Lung microvascular endothelial cell (primary cell): Measurements from ENCODE around the gene ZNF80. TPM values are rescaled to one million over a fixed set of nuclear protein-coding genes. Genes with fewer than 3 reads are reported as not detected.
A peak's percentile ranks its signal among the peaks of the same experiment; 100 is the strongest.
"Not testable (repeated sequence)": the region's sequence is repeated elsewhere in the genome, so short reads cannot be mapped to it uniquely, and the experiment has no call there.

Experiments used
- DNase-seq, 2 donors: peaks; one replicate each; pipeline versions ENCODE4 v3.0.0 to v3.0.0-alpha.2; 2010; ENCODE audit warnings: low read depth in 2 of 2
- total RNA-seq: library from RNA; depleted of rRNA; stranded (reverse); fragments of >200 nt; gene quantifications from 2 replicates; pipeline ENCODE4 v1.2.1, GENCODE V29; 2014

ZNF80 gene
- not detected in 2 replicates for total RNA-seq

DNA sequence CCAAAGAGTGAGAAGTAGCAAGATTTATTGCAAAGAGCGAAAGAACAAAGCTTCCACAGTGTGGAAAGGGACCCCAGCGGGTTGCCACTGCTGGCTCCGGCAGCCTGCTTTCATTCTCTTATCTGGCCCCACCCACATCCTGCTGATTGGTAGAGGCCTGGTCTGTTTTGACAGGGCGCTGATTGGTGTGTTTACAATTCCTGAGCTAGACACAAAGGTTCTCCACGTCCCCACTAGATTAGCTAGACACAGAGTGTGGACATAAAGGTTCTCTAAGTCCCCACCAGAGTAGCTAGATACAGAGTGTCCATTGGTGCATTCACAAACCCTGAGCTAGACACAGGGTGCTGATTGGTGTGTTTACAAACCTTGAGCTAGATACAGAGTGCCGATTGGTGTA, at the start of gene ZNF80:
TSS of gene ZNF80 (minus strand) at position 101 of the 400 bp plus-strand sequence. CDS start 504 bp downstream, outside the sequence.
- not testable (repeated sequence) for DNase-seq

DNA sequence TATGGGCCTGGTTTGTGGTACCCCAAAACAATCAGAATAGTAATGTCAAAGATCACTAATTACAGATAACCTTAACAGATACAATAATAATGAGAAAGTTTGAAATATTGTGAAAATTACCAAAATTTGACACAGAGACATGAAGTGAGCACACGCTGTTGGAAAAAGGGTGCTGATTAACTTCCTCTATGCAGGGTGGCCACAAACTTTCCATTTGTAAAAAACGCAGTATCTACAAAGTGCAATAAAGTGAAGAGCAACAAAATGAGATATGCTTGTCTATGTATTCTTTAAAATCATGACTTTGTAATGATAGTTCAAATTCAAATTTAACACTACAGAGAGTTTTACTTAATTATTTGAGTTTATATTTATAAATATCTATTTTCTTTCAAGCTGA, 48.9 kb upstream of the ZNF80 start:
- no peak for DNase-seq

DNA sequence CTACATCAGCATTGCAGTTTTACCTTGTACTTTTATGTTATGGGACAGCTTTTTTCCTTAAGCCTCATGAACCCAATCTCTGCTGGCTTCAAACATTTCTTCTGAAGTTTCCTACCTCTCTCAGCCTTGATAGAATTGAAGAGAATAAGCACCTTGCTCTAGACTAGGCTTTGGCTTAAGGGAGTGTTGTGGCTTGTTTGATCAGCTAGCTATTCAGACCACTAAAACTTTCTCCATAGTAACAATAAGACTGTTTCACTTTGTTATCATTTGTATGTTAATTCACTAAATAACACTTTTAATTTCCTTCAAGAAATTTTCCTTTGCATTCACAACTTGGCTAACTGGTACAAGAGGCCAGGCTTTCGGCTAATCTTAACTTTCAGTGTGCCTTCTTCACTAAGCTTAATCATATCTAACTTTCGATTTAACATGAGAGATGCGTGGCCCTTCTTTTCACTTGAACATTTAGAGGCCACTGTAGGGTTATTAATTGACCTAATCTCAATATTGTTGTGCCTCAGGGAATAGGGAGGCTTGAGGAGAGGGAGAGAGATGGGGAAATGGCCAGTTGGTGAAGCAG, 48.4 kb upstream of the ZNF80 start:
- DNase-seq = no peak

DNA sequence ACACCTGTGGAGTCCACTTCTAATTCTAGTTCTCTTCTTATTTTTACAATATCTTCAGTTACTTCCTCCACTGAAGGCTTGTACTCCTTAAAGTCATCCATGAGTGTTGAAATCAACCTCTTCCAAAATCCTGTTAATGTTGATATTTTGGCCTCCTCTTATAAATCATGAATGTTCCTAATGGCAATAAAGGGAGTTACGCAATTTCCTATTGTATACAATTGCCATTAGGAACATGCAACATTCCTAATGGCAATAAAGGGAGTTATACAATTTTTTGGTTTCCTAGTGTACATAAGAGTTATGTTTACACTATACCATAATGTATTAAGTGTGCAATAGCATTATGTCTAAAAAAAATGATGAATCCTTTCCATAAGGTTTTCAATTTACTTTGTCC, 47.3 kb upstream of the ZNF80 start:
- no peak for DNase-seq

DNA sequence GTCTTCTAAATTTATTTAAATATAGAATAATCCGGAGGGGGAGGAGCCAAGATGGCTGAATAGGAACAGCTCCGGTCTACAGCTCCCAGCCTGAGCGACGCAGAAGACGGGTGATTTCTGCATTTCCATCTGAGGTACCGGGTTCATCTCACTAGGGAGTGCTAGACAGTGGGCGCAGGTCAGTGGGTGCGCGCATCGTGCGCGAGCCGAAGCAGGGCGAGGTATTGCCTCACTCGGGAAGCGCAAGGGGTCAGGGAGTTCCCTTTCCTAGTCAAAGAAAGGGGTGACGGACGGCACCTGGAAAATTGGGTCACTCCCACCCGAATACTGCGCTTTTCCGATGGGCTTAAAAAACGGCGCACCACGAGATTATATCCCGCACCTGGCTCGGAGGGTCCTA, 39.5 kb upstream of the ZNF80 start:
- not testable (repeated sequence) for DNase-seq

DNA sequence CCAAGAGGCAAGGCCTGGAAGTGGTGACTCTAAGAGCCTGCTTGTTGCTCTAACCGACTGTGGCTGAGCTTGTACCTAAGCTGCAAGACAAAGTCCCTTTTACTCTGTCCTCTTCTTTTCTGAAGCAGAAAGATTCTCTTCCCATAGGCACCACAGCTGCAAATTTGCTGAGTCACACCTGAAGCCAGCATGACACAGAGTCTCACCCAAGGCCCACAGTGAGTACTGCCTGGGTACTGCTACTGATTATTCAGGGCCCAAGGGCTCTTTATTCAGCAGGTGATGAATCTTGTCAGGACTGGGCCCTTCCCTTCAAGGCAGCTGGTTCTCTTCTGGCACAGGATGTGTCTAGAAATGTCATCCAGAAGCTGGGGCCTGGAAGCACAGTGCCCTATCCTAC, 37.6 kb upstream of the ZNF80 start:
- DNase-seq = peak in 1 of 2 donors; percentile 17

DNA sequence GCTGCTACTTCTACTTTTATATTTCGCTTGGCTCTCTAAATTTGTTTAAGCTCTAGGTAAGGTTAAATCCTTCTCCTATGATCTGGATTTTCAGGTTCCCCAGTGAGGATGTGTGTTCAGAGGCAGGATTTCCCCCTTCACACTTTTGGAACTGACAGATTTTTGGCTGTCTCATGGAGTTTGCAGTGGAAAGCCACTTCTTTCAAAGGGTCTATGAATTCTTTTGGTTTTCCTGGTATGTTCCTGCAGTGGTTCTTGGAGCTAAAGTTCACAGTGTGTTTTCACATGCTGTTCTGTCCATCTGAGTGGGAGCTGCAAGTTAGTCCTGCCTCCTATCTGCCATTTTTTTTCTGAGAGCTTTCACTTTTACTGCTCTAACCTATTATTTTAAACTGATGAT, 34.9 kb upstream of the ZNF80 start:
- no peak for DNase-seq

DNA sequence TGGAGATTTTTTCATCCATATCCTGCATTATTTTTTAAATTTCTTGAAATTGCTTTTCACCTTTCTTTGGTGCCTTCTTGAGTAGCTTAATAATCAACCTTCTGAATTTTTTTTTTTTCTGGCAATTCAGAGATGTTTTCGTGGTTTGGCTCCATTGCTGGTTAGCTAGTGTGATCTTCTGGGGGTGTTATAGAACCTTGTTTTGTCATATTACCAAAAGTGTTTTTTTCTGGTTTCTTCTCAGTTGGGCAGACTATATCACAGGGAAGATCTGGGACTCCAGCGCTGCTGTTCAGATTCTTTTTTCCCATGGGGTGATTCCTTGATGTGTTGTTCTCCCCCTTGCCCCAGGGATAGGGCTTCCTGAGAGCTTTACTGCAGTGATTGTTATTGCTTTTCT, 32.6 kb upstream of the ZNF80 start:
- DNase-seq = no peak

DNA sequence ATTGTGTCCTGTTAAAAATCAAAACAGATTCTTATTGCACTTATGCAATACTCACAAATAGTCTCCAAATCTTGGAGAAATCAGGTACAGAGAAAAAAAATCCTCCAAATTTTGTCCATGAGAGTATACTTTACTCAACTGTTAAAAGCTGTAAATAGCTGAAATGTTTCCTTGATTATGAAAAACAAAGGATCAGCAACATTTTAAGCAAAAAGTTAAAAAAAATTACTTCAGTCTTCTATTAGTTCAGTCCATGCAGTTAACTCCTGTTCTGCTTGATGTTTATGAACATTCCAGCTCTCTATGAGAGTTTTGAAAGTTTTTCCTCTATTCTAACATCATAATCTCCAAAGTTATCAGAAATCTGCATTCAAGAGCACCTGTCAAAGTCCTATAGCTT, 22.8 kb upstream of the ZNF80 start:
- no peak for DNase-seq

DNA sequence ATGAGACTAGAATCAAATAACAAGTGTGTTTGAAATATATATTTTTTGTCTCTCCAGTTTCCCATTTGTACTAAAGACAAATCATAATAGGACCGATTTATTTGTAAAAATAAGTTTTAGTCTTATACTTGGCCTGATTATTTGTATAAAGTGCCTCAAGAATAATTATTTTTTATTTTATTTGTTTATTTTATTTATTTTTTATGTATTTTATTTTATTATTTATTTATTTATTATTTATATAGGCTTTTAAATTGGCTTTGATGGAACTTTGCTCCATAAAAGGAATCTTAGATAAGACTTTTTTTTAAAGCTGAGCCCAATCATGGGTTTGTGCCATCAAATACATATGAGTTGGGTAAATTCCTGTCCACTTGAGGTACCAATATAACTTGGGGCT, 22.2 kb upstream of the ZNF80 start:
- no peak for DNase-seq

DNA sequence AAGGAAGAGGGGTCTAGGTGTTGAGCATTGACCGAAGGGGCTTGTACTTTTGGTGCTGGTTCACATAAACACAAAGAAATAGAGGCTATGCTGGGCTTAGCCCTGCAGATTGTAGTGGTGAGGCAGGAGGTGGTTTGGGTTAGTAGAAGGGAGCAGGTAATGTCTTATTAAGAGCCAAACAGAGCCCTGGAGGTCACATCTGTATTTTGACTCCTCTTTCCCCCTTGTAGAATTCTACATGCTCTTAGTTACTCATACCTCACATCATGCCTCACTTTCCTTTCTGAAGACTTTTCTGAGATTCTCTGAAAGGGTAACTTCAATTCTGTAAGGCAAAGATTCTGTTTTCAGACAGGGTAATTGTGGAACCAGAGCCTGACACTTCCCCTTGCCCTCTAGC, 16.1 kb upstream of the ZNF80 start:
- no peak for DNase-seq

DNA sequence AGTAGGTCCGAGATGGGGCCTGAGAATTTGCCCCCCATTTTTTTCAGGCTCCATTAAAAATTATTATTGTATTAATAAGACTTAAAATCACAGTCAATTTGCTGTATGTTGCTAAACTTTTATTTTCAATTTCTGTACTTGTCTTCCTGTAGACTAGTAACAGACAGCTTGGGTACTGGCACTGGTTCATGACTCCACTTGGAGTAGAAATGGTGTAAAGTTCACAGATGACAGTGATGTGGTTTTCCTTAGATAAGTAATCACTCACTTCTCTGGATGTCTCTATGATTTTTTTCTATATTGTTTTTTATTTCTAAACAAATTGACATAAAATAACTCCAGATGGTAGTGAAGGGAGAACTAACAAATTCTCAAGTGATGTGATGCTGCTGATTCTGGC, 15.6 kb upstream of the ZNF80 start:
- no peak for DNase-seq

DNA sequence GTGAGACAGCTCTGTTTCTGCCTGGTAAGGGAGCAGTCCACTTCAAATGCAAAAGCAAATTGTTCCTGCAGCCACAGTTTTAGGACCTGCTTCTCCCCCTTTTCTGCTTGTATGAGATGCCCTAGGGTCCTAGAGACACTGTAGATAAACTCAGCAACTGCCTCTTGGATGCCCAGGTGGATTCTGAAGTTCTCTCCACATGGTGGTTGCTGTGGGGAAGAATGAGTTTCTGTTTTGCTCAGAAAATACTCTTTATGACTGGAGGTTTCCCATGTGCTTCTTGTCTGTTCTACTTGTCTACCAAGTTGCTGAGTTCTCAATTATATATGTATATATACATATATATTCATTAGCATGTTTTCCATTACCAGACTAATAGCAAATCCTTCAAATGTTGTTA, 5.6 kb upstream of the ZNF80 start:
- no peak for DNase-seq

DNA sequence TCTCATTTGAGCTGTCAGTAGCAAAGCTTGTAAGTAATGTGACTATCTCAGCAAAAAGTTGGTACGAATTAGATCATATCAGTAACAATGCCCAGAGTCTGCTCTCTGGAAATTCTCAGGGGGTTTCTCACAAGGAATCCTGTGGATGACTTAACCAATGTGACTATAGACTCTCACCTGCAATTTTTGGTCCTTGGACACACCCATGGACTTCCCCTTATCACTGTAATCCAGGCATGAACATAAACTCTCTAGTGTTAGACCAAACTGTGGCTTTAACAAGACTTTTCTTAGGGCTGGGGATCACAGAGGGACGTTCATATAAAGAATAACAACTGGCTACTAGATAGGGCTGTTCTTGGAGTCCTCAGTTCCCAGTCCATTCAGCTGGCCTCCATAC, 3.9 kb upstream of the ZNF80 start:
- DNase-seq = no peak

DNA sequence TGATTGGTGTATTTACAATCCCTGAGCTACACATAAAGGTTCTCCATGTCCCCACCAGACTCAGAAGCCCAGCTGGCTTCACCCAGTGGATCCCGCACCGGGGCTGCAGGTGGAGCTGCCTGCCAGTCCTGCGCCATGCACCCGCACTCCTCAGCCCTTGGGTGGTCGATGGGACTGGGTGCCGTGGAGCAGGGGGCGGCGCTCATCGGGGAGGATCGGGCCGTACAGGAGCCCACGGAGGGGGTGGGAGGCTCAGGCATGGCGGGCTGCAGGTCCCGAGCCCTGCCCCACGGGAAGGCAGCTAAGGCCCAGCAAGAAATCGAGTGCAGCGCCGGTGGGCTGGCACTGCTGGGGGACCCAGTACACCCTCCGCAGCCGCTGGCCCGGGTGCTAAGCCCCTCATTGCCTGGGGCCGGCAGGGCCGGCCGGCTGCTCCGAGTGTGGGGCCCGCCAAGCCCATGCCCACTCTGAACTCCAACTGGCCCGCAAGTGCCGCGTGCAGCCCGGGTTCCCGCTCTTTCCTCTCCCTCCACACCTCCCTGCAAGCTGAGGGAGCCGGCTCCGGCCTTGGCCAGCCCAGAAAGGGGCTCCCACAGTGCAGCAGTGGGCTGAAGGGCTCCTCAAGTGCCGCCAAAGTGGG, 888 bp upstream of the ZNF80 start:
- not testable (repeated sequence) for DNase-seq

DNA sequence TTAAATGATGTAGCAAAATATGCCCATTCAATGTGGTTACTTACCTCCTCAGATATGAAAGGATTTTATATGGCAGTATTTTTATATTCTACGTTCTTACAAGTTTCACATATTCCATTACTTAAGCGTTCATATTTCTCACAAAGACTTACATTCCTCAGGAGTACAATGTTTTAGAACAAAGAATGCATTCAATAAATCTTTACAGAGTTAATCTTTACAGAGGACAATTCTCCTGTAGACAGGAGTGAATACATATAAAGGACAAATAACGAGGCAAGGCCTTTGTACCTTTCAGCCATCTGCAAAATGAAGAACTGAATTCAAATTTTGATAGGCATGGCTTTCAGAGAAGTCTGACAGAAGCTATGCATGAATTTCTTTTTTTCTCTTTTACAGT, 1.9 kb downstream of the ZNF80 start:
- no peak for DNase-seq

DNA sequence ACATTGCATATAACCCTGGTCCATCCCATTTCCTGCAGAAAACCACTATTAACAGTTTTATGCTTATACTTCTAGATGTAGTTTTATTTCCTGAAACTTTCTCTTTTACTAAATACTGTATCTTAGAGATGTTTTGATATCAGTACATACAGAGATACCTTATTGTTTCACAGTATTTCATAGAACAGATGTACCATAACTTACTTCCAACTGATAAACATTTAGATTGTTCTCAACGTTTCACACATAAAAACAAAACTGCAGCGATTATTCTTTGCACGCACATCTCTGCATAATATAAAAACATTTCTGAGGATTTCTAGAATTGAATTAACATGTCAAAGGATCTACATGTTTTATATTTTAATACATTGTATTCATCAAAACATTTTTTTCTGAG, 2.6 kb downstream of the ZNF80 start:
- no peak for DNase-seq

DNA sequence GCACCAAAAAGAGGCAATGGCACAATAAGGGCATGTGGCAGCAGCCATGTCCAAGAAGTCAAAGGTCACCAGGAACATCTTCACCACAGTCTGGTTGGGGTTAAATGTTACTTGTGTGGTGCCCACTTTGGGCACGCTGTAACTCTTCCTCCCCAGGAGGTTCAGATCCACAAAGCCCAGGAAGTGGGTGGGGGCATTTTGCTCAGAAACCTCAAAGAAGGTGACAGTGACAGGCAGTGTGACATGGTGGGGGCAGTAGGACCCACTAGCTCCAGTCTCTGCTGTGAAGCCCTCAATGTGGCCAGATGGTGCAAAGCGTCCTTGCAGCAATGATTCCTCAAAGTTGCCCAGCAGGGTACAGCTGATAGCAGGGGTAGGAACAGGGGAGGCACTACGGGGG, 5.8 kb downstream of the ZNF80 start:
- DNase-seq = no peak

DNA sequence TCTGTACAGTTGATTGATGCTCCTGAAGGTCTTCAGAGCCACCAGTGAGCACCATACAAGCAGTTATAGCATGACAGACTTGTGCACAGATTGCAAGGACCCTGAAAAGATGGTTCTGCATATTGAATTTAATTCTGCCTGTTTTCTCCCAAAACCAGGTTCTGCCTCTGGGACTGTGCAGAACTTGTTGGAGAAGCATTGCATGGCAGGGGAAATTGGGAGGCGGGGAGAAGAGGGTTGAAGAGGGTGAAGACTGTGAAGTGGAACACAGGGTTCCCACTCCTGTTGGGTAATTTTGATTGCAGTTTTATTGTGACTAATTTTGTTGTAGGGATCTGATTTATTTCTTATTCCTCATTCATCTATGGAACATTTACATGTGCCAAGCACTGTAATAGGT, 10.3 kb downstream of the ZNF80 start:
- DNase-seq = no peak

DNA sequence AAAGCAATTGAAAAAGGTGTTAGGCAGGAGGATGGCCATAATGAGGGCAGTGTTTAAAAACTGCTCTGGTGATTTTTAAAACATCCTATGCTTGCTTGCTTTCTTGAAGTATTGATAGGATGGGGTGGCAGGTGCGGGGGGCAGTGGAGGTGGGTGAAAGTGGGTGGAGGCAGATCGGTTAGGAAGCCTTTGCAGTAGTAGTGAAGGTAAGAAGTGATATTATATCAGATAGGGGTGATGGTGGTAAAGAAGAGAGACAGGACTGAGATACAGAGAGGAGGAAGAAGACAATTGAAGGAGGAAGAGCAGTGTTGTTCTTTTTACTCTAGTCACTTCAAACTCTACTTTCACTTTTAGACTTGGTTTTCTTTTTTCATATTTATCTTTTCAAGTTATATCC, 11.1 kb downstream of the ZNF80 start:
- DNase-seq = no peak

DNA sequence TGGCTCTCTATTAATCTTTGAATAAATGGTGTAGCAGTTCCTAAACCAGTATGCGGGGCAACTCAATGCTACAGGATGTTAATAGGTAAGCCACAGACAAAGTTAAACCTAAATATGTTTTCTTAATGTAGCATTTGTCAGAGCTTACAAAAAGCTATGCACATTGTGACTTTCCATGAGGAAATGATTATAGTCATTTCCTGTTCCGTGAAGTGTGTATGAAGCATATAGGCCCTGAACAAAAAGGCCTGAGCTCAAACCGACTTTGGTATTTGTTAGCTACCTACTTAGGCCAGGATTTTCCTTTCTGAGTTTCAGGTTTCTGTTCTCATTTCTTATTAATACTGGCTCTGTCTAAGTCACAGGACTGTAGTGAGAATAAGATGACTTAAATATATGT, 14.2 kb downstream of the ZNF80 start:
- DNase-seq = peak; percentile 78 to 81

DNA sequence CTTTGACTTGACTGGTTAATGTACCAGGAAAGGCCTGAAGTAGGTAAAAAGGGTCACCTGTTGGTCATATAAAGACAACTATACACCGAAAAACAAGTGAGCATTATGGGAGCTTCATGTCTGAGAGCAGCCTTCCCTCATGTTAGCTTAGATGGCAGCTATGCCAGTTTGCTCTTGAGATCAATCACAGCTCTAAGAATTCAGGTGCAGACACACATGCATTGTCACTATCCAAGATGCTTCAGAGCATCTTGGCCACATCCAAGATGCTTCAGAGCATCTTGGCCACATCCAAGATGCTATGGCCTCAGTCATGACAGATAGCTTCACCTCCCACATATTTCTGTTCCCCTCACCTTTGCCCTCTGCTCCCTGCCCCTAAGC, 15.5 kb downstream of the ZNF80 start:
- DNase-seq = no peak

DNA sequence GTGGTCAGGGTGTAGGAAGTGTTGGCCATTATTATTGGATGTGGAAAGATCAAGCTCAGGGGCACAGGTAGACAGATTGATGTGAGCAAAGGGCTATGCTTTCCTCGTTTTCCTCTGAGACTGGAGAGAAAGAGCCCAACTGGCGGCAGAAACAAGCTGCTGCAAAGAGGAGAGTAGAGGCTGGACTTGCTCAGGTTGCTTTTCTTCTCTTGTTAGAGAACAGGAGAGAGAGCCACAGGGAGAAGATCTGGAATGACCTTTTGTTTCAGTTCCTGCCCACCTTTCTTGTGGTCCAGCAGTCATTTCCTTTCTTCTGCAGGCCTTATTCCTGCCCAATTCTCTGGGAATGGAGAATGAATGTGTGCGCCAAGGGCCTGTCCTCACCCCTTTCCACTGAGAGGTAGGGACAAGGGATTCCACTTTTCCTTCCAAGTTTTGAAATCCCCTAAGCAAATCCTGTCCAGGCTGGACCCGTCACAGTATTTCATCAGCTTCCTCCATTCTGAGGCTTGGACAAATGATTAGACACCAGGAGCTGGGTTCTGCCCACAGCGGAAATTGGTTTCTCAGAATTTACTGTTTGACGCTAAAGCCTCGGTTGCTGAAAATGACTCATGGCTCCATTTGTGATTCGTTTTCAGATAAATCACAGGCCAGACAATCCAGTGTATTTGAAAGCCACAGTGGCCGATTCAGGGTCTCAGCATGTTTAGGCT, 16.1 kb downstream of the ZNF80 start:
- DNase-seq = peak in 1 of 2 donors; percentile 73
